Activated CD8-positive, alpha-beta T cell treated with anti-CD3 and anti-CD28 coated beads, Interleukin-2, amount 10 ng/mL, durations not matched to agents 7 days and 5 days (primary cell): ENCODE data around the gene NR5A2. TPM values are rescaled to one million over a fixed set of nuclear protein-coding genes. Genes with fewer than 3 reads are reported as not detected.

Source experiments
- ATAC-seq: fragments of 150-1000 bp; cut with Tn5 transposase; one replicate; pipeline ENCODE4 v1.10.0; 2021; ENCODE audit warnings: moderate library complexity
- CTCF ChIA-PET: fragments of 350-600 bp; sonication (Branson Sonifier 250); formaldehyde crosslinking; loops from one replicate; lab custom pipeline; 2021; ENCODE audit warnings: antibody characterized with exemption; lab: Charles Lee
- POLR2A ChIA-PET: fragments of 350-600 bp; sonication (Branson Sonifier 250); formaldehyde crosslinking; loops from one replicate; lab custom pipeline; 2021; ENCODE audit warnings: antibody characterized with exemption; lab: Charles Lee
- DNase-seq: peaks from one replicate; pipeline ENCODE4 v3.0.0-alpha.2; 2020
- H3K27ac Mint-ChIP-seq: one replicate; pipeline ENCODE4 v1.8.0; 2021; ENCODE audit warnings: mild to moderate bottlenecking, mixed read lengths
- H3K27me3 Mint-ChIP-seq: one replicate; pipeline ENCODE4 v1.8.0; 2021; ENCODE audit warnings: low read depth, mixed read lengths
- H3K36me3 Mint-ChIP-seq: one replicate; pipeline ENCODE4 v1.8.0; 2021; ENCODE audit warnings: low read depth, mixed read lengths
- H3K4me1 Mint-ChIP-seq: one replicate; pipeline ENCODE4 v1.8.0; 2021; ENCODE audit warnings: low read depth, mixed read lengths
- H3K4me3 Mint-ChIP-seq: one replicate; pipeline ENCODE4 v1.8.0; 2021; ENCODE audit warnings: mild to moderate bottlenecking, mixed read lengths
- H3K9me3 Mint-ChIP-seq: one replicate; pipeline ENCODE4 v1.8.0; 2022; ENCODE audit warnings: mixed read lengths; ENCODE audit not compliant: insufficient read depth
- total RNA-seq, 2 experiments: library from RNA; stranded (reverse); gene quantifications; one replicate each; pipeline ENCODE4 v1.2.3, GENCODE V29; 2021

The NR5A2 gene
- total RNA-seq, 2 experiments from 2014 or later = not detected

DNA sequence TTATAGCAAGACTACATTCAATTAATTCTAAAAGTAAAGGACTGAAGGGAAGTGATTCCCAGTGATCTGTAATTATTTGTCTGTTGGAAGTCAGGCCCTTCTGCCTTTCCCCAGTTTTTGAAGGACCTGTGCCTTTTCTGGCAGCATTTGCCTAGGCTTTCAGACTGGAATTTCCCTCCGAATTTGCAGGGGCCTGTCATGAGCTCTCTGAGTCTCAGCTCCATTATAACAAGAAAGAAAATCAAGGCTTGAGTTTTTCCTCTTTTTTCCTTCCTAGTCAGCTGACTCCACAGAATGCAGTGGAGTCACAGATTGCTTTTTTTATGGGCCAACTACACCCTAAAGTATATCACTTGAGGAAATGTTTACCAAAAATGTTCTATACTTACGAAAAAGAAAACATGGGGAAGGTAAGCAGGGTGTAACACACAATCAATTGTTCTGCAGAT, 1.1 kb downstream of the NR5A2 start:
- no peak for ATAC-seq
- no peak overlapping the region for H3K27ac Mint-ChIP-seq
- ChIA-PET POLR2A (interaction anchor here (0.9 kb wide), 1 partner anchor 37 kb away, joined by 3 read pairs; no protein-coding TSS in a partner anchor), CTCF (interaction anchor here (0.9 to 1.3 kb wide), 2 partner anchors 32 to 344 kb away, joined by 3 read pairs; no protein-coding TSS in a partner anchor)
- DNase-seq = no peak
- H3K9me3 Mint-ChIP-seq = no peaks in the 10 kb centered on the region
- peak overlapping the region; percentile 67 for H3K4me3 Mint-ChIP-seq
- H3K36me3 Mint-ChIP-seq = no peaks in the 10 kb centered on the region
- peaks cover 11% of the 10 kb centered on the region for H3K4me1 Mint-ChIP-seq
- peaks cover 50% of the 10 kb centered on the region for H3K27me3 Mint-ChIP-seq

DNA sequence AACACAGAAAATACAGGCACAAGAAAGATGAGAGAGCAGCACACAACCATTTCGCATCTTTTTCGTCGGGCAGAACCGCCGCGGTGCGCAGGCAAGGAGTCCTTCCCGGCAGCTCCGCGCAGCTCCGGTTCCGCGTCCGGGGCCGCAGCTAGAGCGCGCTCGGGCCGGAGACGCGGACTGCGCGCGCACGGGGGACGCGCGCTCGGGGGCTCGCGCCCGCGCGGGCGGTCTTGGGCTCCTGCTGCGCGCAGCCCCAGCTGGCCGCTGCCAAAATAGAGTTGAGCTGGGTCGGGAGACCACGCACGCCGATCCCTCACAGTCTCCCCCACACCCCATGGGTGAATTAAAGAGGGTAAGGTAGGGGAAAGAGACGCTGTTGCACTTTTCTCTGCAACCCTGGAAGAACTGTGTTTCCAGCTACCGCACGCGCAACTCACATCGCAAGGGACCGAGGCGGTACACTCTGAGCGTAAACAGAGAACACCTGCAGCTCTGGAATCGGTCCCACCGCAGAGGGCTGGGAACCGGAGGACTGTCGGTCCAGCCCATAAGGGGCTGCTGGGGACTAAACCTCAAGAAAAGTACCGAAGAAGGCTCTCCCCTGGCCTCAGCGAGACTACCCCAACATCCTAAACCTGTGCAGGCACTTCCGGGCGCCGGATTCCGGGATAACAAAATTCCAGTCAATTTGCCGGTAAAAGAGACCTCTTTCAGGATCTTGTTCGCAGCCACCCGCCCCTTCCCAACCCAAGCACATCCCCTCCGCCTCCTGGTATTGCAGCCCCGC, 1.7 kb downstream of the NR5A2 start:
- ChIA-PET POLR2A (interaction anchor here (0.5 to 0.9 kb wide), 2 partner anchors 36 to 1169 kb away, joined by 3 read pairs; no protein-coding TSS in a partner anchor), CTCF (interaction anchor here (0.9 kb wide), 1 partner anchor 32 kb away, joined by 3 read pairs; no protein-coding TSS in a partner anchor)
- Mint-ChIP-seq H3K36me3 (no peaks in the 10 kb centered on the region), H3K4me3 (peak overlapping the region; percentile 67), H3K27me3 (peaks cover 47% of the 10 kb centered on the region), H3K9me3 (no peaks in the 10 kb centered on the region), H3K4me1 (peaks cover 11% of the 10 kb centered on the region), H3K27ac (no peak overlapping the region)
- ATAC-seq (peak; percentile 71), DNase-seq (peak; percentile 32)

DNA sequence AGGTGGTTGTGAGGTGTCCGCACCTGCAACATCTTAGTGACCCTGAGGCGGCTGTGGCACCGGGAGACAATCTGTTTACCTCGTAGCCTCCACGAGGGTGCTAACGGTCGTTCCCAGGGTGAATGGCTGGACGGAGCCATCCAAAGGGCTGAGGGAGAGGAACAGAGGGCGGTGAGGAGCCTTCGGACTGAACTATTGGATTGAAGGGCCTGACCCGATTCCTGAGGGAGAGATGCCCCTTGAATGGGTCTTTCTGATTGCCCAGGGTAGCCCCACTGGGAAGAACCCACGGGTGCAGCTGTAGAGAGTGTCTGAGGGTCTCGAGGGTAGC, 2.3 kb downstream of the NR5A2 start:
- ChIA-PET CTCF (no interaction called here), POLR2A (no interaction called here)
- no peak overlapping the region for H3K27ac Mint-ChIP-seq
- peaks cover 11% of the 10 kb centered on the region for H3K4me1 Mint-ChIP-seq
- H3K9me3 Mint-ChIP-seq = no peaks in the 10 kb centered on the region
- peak overlapping the region; percentile 15 for H3K4me3 Mint-ChIP-seq
- H3K36me3 Mint-ChIP-seq = no peaks in the 10 kb centered on the region
- DNase-seq = no peak
- H3K27me3 Mint-ChIP-seq = peaks cover 47% of the 10 kb centered on the region
- no peak for ATAC-seq

DNA sequence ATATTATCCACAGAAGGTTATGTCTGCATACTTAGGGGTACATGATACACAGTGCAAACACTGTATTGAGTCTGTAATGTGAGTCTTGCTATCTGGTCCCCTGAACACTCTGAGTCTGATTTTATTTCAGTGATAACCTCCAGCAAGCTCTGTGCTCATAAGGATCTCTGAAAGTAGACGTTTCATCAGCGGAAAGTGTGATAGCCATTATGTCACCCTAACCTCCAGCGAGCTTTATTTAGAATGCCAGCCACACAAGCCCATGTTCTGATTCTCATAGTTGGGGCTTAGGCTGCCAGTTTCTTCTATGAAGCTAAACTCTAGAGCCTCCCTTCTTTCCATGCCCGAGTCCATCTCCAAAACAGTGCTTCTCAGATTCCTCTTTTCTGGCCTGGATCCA, 3.3 kb downstream of the NR5A2 start:
- no peak overlapping the region for H3K27ac Mint-ChIP-seq
- no peak for ATAC-seq
- DNase-seq = no peak
- CTCF ChIA-PET = no interaction called here
- POLR2A ChIA-PET = no interaction called here
- no peaks in the 10 kb centered on the region for H3K9me3 Mint-ChIP-seq
- no peak overlapping the region for H3K4me3 Mint-ChIP-seq
- peaks cover 47% of the 10 kb centered on the region for H3K27me3 Mint-ChIP-seq
- H3K4me1 Mint-ChIP-seq = peaks cover 14% of the 10 kb centered on the region
- H3K36me3 Mint-ChIP-seq = no peaks in the 10 kb centered on the region

DNA sequence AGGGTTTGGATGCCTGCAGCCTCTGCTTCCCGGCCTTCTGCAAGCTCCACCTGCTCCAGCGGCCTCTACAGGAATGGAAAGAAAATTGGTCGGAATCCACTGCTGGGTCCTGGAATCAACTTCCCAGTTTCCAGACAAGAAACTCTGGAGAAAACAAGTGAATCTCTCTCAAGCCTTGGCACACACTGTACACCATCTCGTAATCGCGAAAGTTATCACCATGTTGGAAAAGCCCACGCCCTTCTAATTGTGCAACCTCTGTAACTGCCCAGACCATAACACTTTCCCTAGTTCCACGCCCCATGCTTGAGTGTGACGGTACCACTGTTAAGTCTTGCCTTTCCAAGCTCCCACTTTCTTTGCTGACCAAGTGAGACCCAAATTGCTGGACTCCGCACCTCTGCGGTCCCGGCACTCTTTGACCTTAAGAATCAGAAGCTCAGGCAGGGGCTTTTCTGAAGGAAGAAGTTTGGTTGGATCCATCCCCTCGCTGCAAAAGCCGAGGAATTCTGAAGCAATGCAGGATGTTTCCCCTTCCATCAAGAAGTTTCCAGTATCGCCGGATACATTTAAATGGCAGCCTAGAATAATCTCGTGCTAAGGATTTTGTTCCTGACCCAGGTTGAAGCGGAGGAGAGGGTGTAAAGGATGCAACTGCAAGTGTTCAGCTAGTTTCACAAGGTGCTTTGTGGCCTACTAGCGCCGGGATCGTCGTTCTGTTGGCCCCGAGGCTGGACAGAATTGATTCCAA, 6.2 kb downstream of the NR5A2 start:
- no peak for ATAC-seq
- no peak for DNase-seq
- Mint-ChIP-seq H3K9me3 (no peaks in the 10 kb centered on the region), H3K4me3 (no peak overlapping the region), H3K27me3 (peaks cover 62% of the 10 kb centered on the region), H3K36me3 (no peaks in the 10 kb centered on the region), H3K4me1 (peaks cover 16% of the 10 kb centered on the region), H3K27ac (no peak overlapping the region)
- ChIA-PET CTCF (no interaction called here), POLR2A (no interaction called here)

DNA sequence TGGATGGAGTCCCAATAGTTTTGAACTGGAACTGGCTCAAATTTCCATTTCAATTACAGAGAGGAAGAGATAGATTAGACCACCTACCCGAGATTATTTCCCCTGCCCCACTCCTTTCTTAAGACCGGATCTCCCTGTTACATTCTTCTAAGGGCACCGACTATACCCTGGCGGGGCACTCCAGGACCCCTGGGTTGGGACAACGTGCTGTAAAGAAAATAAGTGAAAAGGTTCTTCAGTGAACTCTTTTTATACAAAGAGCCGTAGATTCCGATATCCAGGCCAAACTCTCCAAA, 6.7 kb downstream of the NR5A2 start:
- Mint-ChIP-seq H3K9me3 (no peaks in the 10 kb centered on the region), H3K4me3 (no peak overlapping the region), H3K27ac (no peak overlapping the region), H3K36me3 (no peaks in the 10 kb centered on the region), H3K27me3 (peaks cover 62% of the 10 kb centered on the region), H3K4me1 (peaks cover 15% of the 10 kb centered on the region)
- POLR2A ChIA-PET = no interaction called here
- CTCF ChIA-PET = no interaction called here
- no peak for DNase-seq
- ATAC-seq = no peak

DNA sequence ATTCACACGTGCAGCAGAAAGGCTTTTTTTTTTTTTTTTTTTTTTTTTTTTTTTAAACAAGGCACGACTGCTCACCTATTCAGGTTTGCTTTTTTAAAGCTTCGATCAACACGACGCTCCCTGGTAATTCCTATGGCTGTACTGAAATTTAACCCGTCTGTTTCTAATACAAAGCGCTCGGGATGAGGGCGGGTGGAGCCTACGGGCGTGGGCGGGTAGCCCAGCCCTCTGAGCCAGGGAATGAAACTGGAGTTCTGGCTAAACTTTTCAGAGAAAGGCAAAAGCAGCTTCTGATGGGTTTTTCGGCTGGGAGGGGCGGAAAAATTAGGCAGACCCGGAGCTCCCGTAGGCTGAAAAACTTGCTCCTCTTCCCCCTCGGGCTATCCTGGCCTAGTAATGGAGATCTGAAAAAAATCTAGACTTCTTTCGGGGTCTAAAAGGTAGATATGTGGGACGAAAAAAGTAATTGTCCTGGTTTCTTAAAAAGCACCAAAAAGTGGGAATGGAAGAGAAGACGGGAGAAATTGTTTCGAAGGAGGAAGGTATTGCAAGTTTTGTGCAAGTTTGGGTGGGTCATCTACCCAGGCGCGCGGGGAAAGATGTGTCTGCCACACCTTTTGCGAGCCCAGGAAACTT, 7.4 kb downstream of the NR5A2 start:
- Mint-ChIP-seq H3K27ac (no peak overlapping the region), H3K9me3 (no peaks in the 10 kb centered on the region), H3K4me1 (peaks cover 11% of the 10 kb centered on the region), H3K27me3 (peaks cover 58% of the 10 kb centered on the region), H3K4me3 (no peak overlapping the region), H3K36me3 (no peaks in the 10 kb centered on the region)
- ATAC-seq (no peak), DNase-seq (no peak)
- POLR2A ChIA-PET = no interaction called here
- CTCF ChIA-PET = no interaction called here

DNA sequence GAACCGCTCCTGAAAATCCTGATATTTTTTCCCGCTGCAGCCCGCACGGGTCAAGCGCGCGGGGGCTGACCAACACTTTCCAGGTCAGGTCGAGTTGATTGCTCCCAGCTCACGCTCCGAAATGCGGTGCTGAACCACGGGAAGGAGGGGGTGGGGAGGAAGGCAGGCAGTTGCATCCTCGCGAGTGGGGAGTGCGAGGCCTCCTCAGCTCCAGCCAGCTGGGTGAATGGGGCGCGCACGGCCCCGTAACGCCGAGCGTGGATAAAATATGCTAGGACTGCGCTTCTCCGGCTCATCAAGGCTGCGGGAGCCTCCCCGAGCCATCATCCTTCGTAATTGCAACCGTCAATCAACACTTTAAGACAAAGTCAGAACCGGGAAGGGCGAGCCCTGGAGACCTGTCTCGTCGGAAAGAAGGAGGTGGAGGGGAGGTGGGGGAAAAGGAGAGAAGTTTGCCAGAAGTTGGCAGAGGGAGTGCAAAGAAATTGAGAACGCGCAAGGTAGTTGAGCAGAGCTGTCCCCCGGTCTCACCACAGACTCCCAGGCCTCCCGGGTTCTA, 8.0 kb downstream of the NR5A2 start:
- Mint-ChIP-seq H3K9me3 (no peaks in the 10 kb centered on the region), H3K4me3 (no peak overlapping the region), H3K36me3 (no peaks in the 10 kb centered on the region), H3K27me3 (peaks cover 59% of the 10 kb centered on the region), H3K4me1 (peaks cover 16% of the 10 kb centered on the region), H3K27ac (no peak overlapping the region)
- ChIA-PET POLR2A (no interaction called here), CTCF (no interaction called here)
- no peak for DNase-seq
- ATAC-seq = no peak

DNA sequence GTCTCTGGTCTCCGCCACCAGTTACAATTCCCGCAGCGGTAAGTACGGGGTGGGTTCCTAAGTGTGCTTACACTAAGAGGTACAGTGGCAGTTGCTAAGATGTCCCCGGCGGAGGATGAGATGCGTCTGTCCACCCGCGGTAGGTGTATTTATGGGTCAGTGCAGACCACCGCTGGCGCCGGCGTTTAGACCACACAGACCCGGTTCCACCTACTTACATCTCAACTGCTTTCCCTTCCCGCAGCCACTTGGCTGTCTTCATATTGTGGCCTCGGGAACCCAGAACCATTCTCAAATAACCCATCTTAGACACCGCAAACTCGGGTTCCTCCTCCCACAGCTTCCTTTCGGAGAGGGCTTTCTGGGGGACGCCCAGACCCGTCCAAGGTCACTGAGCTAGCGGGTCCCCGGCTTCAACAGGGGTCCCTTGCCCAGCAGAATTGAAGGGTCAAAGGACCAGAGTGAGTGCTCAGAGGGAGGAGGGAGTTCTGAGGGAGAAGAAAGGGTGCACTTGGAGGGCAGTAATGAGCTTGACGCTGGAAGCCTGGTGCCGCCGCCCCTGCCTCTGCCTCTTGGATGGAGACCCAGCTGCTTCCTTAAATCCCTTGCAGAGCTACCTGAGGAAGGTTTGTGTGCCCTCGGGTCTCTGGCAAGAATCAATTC, 8.6 kb downstream of the NR5A2 start:
- no peak for DNase-seq
- Mint-ChIP-seq H3K9me3 (no peaks in the 10 kb centered on the region), H3K27me3 (peaks cover 60% of the 10 kb centered on the region), H3K36me3 (no peaks in the 10 kb centered on the region), H3K4me1 (peaks cover 18% of the 10 kb centered on the region), H3K4me3 (no peak overlapping the region), H3K27ac (no peak overlapping the region)
- CTCF ChIA-PET = interaction anchor here (0.6 kb wide), 1 partner anchor 310 kb away, joined by 3 read pairs; no protein-coding TSS in a partner anchor
- ATAC-seq = no peak
- POLR2A ChIA-PET = no interaction called here

DNA sequence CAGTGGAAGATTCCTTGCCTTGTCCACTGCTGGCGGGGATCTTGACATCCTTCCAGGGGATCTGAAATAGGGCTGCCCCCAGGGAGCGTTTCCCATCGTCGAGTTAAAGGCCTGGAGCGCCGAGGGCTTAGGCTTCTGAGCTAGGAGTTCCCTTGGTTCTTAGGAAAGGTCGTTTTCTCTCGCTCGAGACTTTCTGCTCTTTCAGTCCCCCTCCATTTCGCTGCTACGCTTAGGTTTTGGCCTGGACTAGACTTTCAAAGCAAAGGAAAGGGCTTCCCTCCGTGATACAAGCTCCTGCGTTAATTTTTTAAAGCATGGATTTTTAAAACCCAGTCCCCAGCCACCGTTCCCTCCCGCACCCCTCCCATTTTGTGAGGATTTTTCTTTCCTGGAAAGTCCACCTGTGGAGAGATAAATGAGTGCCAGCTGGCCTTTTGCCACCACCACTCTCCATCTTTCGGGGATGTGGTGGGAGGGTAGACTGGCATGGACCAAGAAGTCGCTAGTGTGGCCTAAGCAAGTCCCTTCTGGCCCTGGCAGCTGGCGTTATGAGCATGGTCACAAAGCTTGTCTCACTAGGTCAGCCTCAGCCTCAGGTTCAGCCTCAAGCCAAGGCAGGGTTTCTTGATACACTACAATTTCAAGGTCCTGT, 9.2 kb downstream of the NR5A2 start:
- no peak for DNase-seq
- ChIA-PET POLR2A (interaction anchor here (0.6 kb wide), 1 partner anchor 331 kb away, joined by 3 read pairs; no protein-coding TSS in a partner anchor), CTCF (interaction anchor here (0.6 kb wide), 1 partner anchor 310 kb away, joined by 3 read pairs; no protein-coding TSS in a partner anchor)
- H3K27ac Mint-ChIP-seq = no peak overlapping the region
- no peaks in the 10 kb centered on the region for H3K9me3 Mint-ChIP-seq
- no peak overlapping the region for H3K4me3 Mint-ChIP-seq
- ATAC-seq = no peak
- peaks cover 18% of the 10 kb centered on the region for H3K4me1 Mint-ChIP-seq
- H3K36me3 Mint-ChIP-seq = no peaks in the 10 kb centered on the region
- H3K27me3 Mint-ChIP-seq = peaks cover 63% of the 10 kb centered on the region

DNA sequence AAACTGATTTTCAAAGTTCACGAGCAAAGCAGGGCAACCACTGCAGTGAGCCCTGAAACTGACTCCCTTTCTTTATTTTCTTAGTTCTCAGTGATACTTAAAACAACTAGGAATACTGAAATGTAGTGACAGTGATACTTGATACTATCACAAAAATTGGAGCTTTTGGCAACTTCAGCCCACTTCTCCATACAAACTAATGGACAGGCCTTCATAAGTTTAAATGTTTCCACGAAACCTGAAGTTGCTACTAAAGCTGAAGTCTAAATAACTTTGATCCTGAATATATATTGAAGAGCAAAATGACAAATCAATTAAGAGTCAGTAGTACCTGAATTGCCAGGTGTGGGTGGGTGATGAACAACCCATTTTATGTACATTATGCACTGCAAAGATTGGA, 10.0 kb downstream of the NR5A2 start:
- ChIA-PET POLR2A (no interaction called here), CTCF (no interaction called here)
- peaks cover 61% of the 10 kb centered on the region for H3K27me3 Mint-ChIP-seq
- no peak for ATAC-seq
- H3K9me3 Mint-ChIP-seq = no peaks in the 10 kb centered on the region
- no peak overlapping the region for H3K4me3 Mint-ChIP-seq
- H3K4me1 Mint-ChIP-seq = peaks cover 21% of the 10 kb centered on the region
- DNase-seq = no peak
- H3K27ac Mint-ChIP-seq = no peak overlapping the region
- H3K36me3 Mint-ChIP-seq = no peaks in the 10 kb centered on the region
